Dermis blood vessel endothelial cell (primary cell): ENCODE data around the gene CCDC102B. TPM values are rescaled to one million over a fixed set of nuclear protein-coding genes. Genes with fewer than 3 reads are reported as not detected.
"Not testable (repeated sequence)": the region's sequence is repeated elsewhere in the genome, so short reads cannot be mapped to it uniquely, and the experiment has no call there.

Experiments
- DNase-seq: peaks from one replicate; pipeline ENCODE4 v3.0.0; 2010
- total RNA-seq: library from RNA; depleted of rRNA; stranded (reverse); fragments of >200 nt; gene quantifications from 2 replicates; pipeline ENCODE4 v1.2.3, GENCODE V29; 2014

The CCDC102B gene
- total RNA-seq, 1 donor from 2014 or later = 15.1 TPM

DNA sequence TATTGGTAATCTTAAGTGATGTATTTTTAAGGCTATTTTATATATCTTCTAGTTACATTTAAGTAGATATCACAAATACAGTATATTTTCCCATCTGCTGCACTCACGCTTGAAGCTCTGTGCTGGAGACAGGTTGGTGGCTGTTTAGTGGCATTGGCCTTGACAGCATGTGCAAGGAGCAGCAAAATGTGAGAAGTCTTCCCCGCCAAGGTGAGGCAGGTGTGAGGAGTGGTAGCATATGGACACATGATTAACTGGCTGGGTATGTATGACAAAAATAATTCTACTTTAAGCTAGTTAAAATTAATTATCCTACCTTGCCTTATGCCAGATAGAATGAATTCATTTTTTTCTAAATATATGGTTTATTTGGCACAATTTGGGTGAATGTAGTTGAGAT lies 117.2 kb downstream of the CCDC102B start:
- no peak for DNase-seq

- no peak for DNase-seq
These were observed 118.9 kb downstream of the CCDC102B start for GRCh38 chr18:68916734-68917133.

GRCh38 chr18:68918216-68918615 lies 120.3 kb downstream of the CCDC102B start:
- DNase-seq = no peak

- DNase-seq = no peak
These were observed 122.0 kb downstream of the CCDC102B start for GRCh38 chr18:68919900-68920299.

DNA sequence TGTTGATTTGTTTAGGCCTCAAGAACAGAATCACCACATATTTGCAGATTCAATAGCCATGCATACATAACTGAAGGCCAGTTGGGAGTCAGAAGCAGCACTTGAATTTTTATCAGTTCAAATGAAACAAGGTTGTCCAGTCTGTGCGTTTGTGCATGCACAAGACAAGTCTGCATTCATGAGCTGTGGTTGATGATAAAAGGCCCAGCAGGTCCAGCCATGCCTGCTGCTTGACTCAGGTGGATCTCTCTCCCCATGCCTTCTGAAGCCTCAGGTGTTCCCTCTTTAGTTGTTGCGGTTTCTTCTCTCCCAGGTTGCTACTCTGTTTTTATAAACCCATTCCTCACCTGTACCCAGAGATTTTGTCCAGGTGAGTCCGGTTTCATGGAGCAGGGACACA lies 124.5 kb downstream of the CCDC102B start:
- no peak for DNase-seq

- DNase-seq = no peak
These were observed 127.4 kb downstream of the CCDC102B start for GRCh38 chr18:68925268-68925667.

DNA sequence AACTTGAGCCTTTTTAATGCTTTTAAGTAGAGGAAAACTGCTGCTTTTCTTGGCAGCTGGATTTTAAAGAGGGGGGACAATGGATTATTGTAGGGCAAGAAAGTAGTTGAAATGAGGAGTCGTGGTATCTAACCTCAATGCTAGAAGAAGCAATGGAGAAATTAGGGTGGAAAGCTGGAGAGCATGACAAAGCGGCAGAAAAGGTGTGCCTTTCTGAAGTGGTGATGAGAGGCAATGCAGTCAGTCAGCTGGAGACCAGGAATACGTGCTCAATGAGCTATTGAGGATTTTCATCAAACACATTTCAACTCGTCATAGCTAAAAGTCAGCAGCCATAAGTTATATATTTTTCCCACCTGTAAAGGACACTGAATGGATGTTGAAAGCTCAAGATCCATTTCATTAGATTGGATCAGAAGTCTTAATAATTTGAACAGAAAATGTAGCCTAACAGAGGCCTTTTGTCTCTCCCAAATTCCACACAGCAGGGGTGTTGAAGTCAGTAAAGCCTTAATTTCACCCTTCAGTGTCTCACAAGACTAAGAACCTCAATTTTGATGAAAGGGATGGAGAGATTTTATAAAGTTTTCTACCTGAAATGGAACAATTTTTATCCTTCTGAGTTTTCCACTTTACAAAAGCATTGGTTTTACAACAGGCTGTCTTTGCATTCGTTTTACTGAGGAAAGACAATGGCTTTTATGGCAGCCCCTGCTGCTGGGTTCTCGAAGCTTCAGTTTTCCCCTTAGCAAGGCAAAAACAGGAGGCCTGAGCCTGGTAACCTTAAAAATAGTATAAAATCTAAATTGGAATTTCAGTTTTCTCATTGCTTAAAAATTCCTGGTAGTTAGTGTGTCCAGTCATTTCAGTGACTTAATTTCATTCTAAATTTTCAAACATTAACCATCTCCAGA lies 131.1 kb downstream of the CCDC102B start:
- DNase-seq = no peak

GRCh38 chr18:68935686-68936085 lies 137.8 kb downstream of the CCDC102B start:
- no peak for DNase-seq

GRCh38 chr18:68937029-68937599 lies 139.2 kb downstream of the CCDC102B start:
- no peak for DNase-seq

DNA sequence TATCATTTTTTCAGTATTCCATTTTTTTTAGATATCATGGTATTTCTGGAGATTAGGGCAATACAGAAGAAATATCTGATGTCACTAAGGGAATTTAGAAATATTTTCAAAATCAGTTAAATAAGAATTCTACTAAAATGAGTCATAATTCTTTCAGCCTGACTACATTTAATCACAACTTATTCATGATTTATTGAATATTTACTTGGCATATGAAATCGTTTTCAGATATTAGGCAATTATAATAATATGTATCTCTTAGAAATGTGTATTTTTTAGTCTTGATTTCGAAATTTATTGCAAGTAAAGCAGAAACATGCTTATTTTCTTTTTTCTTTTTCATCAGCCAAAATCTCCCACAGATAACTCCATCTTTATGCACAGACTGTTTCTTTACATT lies 142.2 kb downstream of the CCDC102B start:
- no peak for DNase-seq

DNA sequence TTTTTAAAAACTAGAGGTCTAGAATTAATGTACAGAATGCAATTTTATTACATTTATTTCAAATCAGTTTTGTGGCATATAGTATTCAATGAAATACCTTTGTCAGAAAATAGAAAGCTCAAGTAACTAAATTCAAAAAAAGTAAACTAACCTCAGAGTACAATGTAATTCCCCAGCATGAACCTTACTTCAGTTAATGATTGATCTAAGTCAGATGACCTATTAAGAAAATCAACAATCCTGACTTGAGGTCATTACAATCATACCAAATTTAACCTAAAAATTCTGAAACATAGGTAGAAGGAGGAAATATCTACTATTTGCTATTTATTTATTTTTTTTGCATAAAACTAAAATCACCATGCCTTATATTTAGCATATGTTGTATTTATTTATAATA lies 142.9 kb downstream of the CCDC102B start:
- DNase-seq = no peak

DNA sequence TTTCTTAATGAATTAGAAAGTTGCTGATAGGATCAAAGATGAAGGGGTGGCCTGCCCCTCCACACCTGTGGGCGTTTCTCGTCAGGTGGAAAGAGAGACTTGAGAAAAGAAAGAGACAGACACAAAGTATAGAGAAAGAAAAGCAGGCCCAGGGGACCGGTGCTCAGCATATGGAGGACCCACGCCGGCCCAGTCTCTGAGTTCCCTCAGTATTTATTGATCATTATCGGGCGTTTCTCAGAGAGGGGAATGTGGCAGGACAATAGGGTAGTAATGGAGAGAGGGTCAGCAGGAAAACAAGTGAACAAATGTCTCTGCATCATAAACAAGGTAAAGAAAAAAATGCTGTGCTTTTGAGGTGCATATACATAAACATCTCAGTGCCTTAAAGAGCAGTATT lies 144.3 kb downstream of the CCDC102B start:
- no peak for DNase-seq

DNA sequence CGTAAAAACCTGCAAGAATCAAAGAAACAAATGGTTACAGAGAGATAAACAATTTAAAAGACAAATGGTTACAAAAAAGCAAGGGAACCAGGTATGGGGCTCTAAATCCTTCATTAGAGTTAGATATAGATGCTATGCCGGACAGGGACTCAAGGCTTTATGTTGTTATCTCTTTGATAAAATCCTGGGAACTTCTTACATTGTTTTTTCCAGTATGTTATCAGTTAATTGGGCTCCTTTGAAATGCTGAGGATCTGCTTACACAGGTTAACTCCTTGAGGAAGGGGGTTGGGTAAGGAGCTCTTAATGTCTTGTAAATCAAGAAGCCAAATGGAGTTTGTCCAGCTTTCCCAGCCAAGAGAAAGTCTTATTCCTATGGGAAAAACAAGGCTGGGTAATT lies 146.0 kb downstream of the CCDC102B start:
- DNase-seq = not testable (repeated sequence)

GRCh38 chr18:68944330-68944729 lies 146.4 kb downstream of the CCDC102B start:
- DNase-seq = no peak

DNA sequence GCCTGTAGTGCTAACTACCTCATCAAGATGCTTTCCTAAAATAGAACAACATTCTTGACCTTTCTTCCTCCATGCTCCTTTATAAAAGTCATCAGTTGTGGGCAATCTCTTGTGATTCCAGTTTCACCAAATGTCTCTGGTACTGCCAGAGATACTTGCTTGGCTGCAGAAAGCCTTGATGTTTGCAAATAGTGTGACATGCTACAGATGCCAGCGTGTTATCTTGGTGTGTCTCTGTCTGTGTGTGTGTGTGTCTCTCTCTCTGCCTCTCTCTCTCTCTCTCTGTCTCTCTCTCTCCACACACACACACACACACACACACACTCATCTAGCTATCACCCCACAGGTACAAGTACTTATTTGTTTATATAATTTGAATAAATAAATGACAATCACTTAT lies 146.9 kb downstream of the CCDC102B start:
- DNase-seq = no peak

DNA sequence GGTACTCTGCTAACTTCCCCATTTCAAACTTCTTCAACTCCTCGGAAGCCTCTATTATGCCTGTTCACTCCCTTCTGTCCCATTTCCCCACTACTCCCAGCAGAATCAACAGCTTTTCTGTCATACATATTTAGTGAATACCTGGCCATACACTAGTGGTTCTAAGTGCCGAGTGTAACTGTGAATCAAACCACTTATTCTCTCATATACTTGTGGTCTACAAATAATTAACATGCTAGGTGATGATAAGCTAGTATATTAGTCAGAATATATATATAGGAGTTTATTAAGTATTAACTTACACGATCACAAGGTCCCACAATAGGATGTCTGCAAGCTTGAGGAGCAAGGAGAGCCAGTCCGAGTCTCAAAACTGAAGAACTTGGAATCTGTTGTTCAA lies 150.7 kb downstream of the CCDC102B start:
- no peak for DNase-seq

GRCh38 chr18:68954738-68955137 lies 156.9 kb downstream of the CCDC102B start:
- DNase-seq = no peak

- DNase-seq = no peak
These were observed 158.8 kb downstream of the CCDC102B start for GRCh38 chr18:68956650-68957049.

GRCh38 chr18:68960355-68960754 lies 162.5 kb downstream of the CCDC102B start:
- no peak for DNase-seq

GRCh38 chr18:68962623-68963022 lies 164.7 kb downstream of the CCDC102B start:
- DNase-seq = no peak

DNA sequence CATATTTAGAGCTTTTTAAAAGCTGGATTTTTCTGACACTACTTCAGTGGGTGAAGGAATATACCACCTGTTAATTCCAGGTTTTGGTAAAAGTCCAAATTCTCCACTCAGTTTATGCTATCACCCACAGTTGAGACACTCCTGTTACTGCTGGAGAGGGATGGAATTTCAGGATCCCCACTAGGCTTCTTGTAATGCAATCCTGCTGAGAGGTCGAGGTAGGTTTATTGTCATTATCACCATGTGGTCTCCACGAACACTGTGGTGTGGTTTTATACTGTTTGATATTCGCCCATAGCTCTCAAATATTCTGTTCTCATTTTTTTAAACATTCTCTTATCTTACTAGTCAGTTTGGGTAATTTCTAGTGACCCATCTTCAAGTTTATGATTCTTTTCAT lies 167.9 kb downstream of the CCDC102B start:
- no peak for DNase-seq

- DNase-seq = no peak
These were observed 171.1 kb downstream of the CCDC102B start for GRCh38 chr18:68969027-68969426.

DNA sequence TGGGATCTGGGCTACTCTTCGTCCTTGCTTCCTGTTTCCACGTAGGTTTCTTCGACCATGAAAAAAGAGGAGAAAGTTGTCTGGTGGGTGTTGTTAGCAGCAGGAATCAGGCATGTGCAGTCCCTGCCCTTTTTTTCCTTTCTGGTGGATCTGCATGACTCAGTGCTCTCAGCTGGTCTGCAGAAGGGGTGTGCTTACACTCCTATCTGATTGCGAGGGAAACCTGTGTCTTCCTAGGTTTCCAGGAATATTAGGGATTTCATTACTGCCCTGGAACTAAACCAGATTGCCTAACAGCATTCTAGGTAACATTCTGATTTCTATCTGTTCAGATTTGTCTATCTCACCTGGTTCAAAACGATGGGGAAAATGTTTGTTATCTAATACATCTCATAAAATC lies 174.3 kb downstream of the CCDC102B start:
- no peak for DNase-seq

DNA sequence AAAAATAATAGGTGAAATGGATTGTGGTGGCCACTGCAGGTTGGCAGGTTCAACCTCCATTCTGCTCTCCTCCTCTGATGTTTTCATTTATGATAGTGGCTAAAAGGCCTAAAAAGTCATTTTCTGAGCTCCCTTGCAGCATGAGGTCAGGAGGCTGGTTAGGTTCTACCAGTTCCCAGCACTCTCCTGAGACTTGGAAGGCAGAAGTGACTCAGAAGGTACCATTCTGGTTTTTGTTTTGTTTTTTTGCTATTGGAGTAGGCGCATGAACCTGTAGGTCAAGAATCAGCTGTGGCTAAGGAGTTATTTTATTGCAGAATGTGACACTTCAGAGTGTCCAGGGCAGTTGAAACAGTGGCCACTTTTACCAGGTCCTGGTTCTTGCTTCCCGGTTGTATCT lies 181.9 kb downstream of the CCDC102B start:
- DNase-seq = no peak
